PC-3 (cell line): Measurements from ENCODE around the gene HOXC11.

Experiments
- EZH2 ChIP-seq: fragments of 300-600 bp; sonication (generic); IDR thresholded peaks from one replicate; pipeline ENCODE4 v1.6.1; 2017; ENCODE audit warnings: antibody characterized with exemption, mild to moderate bottlenecking, low read length; ENCODE audit not compliant: unreplicated experiment
- EZH2phosphoT487 ChIP-seq: fragments of 300-600 bp; sonication (generic); IDR thresholded peaks from 2 replicates; pipeline ENCODE4 v1.6.1; 2018; ENCODE audit warnings: mild to moderate bottlenecking, antibody characterized with exemption, low read length, borderline replicate concordance
- TF ChIP-seq, protein P1 (sequence below): fragments of 300-600 bp; sonication (generic); conservative IDR thresholded peaks from 2 replicates; pipeline ENCODE4 v1.5.1; 2017; ENCODE audit warnings: antibody characterized with exemption, low read depth, mild to moderate bottlenecking, low read length

- TF ChIP-seq, protein P1, sequence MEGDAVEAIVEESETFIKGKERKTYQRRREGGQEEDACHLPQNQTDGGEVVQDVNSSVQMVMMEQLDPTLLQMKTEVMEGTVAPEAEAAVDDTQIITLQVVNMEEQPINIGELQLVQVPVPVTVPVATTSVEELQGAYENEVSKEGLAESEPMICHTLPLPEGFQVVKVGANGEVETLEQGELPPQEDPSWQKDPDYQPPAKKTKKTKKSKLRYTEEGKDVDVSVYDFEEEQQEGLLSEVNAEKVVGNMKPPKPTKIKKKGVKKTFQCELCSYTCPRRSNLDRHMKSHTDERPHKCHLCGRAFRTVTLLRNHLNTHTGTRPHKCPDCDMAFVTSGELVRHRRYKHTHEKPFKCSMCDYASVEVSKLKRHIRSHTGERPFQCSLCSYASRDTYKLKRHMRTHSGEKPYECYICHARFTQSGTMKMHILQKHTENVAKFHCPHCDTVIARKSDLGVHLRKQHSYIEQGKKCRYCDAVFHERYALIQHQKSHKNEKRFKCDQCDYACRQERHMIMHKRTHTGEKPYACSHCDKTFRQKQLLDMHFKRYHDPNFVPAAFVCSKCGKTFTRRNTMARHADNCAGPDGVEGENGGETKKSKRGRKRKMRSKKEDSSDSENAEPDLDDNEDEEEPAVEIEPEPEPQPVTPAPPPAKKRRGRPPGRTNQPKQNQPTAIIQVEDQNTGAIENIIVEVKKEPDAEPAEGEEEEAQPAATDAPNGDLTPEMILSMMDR, result no peak
- TF ChIP-seq EZH2 (no peak), EZH2phosphoT487 (no peak)
Observed at GRCh38 chr12:53924521-53925405, 48.2 kb upstream of the HOXC11 start.
